GM23338 (cell line): ENCODE results near the gene SUOX.
A peak's percentile ranks its signal among the peaks of the same experiment; 100 is the strongest.

Source experiments
- CREB1 ChIP-seq: fragments of 250-450 bp; sonication (Bioruptor Pico); IDR thresholded peaks from 2 replicates; pipeline ENCODE4 v1.5.0; 2020; ENCODE audit warnings: low read depth, mild to moderate bottlenecking, moderate library complexity
- CTCF ChIP-seq, 2 experiments: fragments of 200-600 bp in 1 of 2; sonication (generic) in 1 of 2; conservative IDR thresholded peaks; 2 replicates each; pipeline versions ENCODE4 v1.5.1 to v1.6.1; 2016 to 2017; ENCODE audit warnings: antibody characterized with exemption in 2 of 2, low read depth in 2 of 2, mild to moderate bottlenecking in 2 of 2, moderate library complexity in 1 of 2
- EZH2 ChIP-seq: fragments of 200-600 bp; sonication (generic); IDR thresholded peaks from one replicate; pipeline ENCODE4 v1.8.0; 2017; ENCODE audit warnings: antibody characterized with exemption, mild to moderate bottlenecking, low read depth; ENCODE audit not compliant: unreplicated experiment
- EZH2phosphoT487 ChIP-seq: fragments of 200-600 bp; sonication (generic); IDR thresholded peaks from one replicate; pipeline ENCODE4 v1.8.1; 2018; ENCODE audit warnings: antibody characterized with exemption; ENCODE audit not compliant: unreplicated experiment
- JUNB ChIP-seq: IDR thresholded peaks from one replicate; pipeline ENCODE4 v1.6.1; 2016; ENCODE audit warnings: antibody characterized with exemption; ENCODE audit not compliant: unreplicated experiment
- NANOG ChIP-seq: IDR thresholded peaks from 2 replicates; pipeline ENCODE4 v1.6.1; 2016; ENCODE audit warnings: antibody characterized with exemption, borderline replicate concordance
- POLR2AphosphoS5 ChIP-seq: IDR thresholded peaks from 2 replicates; pipeline ENCODE4 v1.6.1; 2016; ENCODE audit warnings: antibody characterized with exemption, low read depth
- REST ChIP-seq: IDR thresholded peaks from one replicate; pipeline ENCODE4 v1.6.1; 2018; ENCODE audit warnings: antibody characterized with exemption; ENCODE audit not compliant: unreplicated experiment
- STAT1 ChIP-seq: IDR thresholded peaks from one replicate; pipeline ENCODE4 v1.6.1; 2016; ENCODE audit warnings: antibody characterized with exemption; ENCODE audit not compliant: unreplicated experiment

- no peak for TF ChIP-seq CTCF (conservative IDR thresholded peaks at IDR 0.05; ENCODE audit: low read depth in 2 of 2)
- TF ChIP-seq POLR2AphosphoS5, result peak; percentile 83
- no peak for TF ChIP-seq REST
- TF ChIP-seq JUNB, result no peak
- no peak for TF ChIP-seq EZH2
- TF ChIP-seq EZH2phosphoT487, result no peak
- TF ChIP-seq NANOG, result no peak
- no peak for TF ChIP-seq STAT1
- TF ChIP-seq CREB1 (CRISPR knock-in tag), result no peak
These were observed 31.1 kb upstream of the SUOX start, which contains the start of gene PMEL for GRCh38 chr12:55965941-55966407.
